Testis (tissue), 2 donors: Measurements from ENCODE around the gene CSNK1G2.

Experiments used
- CTCF ChIP-seq, 3 experiments: fragments of 450-650 bp in 2 of 3; fragments of 200-600 bp in 1 of 3; sonication (generic) in 1 of 3; IDR thresholded peaks; one replicate each; pipeline ENCODE4 v1.5.1; 2016 to 2019; ENCODE audit warnings: antibody characterized with exemption in 3 of 3, mild to moderate bottlenecking in 2 of 3, moderate library complexity in 1 of 3
- POLR2A ChIP-seq: fragments of 450-650 bp; IDR thresholded peaks from one replicate; pipeline ENCODE4 v1.6.1; 2017; ENCODE audit warnings: antibody characterized with exemption, mild to moderate bottlenecking, moderate library complexity

DNA sequence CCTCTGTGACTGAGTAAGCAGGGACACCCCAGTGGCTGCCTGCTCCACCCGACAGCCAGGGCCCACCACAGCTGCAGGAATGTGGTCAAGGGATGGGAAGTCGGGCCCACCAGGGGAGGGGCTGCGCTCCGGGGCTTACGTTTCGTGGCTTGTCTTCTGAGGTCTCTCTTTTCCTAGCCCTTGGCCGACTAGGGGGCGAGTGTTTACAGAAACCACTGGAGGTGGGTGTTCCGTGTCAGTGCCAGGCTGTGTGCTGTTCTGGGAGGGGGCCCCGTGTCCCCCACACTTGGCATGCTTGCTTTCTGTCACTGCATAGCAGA lies 31.3 kb upstream of the CSNK1G2 start:
- TF ChIP-seq CTCF (IDR thresholded peaks at IDR 0.05) (no peak), POLR2A (no peak)
